Calu3 (cell line): ENCODE results near the gene MPC1. TPM values are rescaled to one million over a fixed set of nuclear protein-coding genes. Genes with fewer than 3 reads are reported as not detected.
A peak's percentile ranks its signal among the peaks of the same experiment; 100 is the strongest.
"Not testable (repeated sequence)": the region's sequence is repeated elsewhere in the genome, so short reads cannot be mapped to it uniquely, and the experiment has no call there.

Experiments
- BruUV-seq: library from RNA; stranded (reverse); fragments of 400-500 nt; replicated peaks from 2 replicates; lab custom pipeline; 2021; lab: Mats Ljungman, UMichigan
- CTCF ChIA-PET: fragments of 300-600 bp; sonication (Branson Sonifier 250); formaldehyde crosslinking; loops from one replicate; lab custom pipeline; 2022; ENCODE audit warnings: antibody characterized with exemption; lab: Charles Lee
- DNase-seq: peaks from one replicate; pipeline ENCODE4 v3.0.0; 2022
- H3K27ac Mint-ChIP-seq: one replicate; pipeline ENCODE4 v1.8.0; 2022; ENCODE audit warnings: mixed read lengths; ENCODE audit not compliant: unreplicated experiment
- H3K27me3 Mint-ChIP-seq: one replicate; pipeline ENCODE4 v1.8.0; 2022; ENCODE audit warnings: mixed read lengths; ENCODE audit not compliant: unreplicated experiment
- H3K36me3 Mint-ChIP-seq: one replicate; pipeline ENCODE4 v1.8.0; 2022; ENCODE audit warnings: mild to moderate bottlenecking, moderate library complexity, mixed read lengths; ENCODE audit not compliant: insufficient read depth, unreplicated experiment
- H3K4me1 Mint-ChIP-seq: one replicate; pipeline ENCODE4 v1.8.0; 2022; ENCODE audit warnings: mild to moderate bottlenecking, low read depth, mixed read lengths; ENCODE audit not compliant: unreplicated experiment
- H3K4me3 Mint-ChIP-seq: one replicate; pipeline ENCODE4 v1.8.0; 2022; ENCODE audit warnings: mild to moderate bottlenecking, low read depth, moderate library complexity, mixed read lengths; ENCODE audit not compliant: unreplicated experiment
- H3K9me3 Mint-ChIP-seq: one replicate; pipeline ENCODE4 v1.8.0; 2022; ENCODE audit warnings: low read depth, mixed read lengths; ENCODE audit not compliant: unreplicated experiment
- CTCF ChIP-seq: fragments of 200-600 bp; IDR thresholded peaks from one replicate; pipeline ENCODE4 v1.8.0; 2022; ENCODE audit warnings: antibody characterized with exemption; ENCODE audit not compliant: unreplicated experiment
- intact Hi-C: fragments of 100-400 bp; cut with micrococcal nuclease; formaldehyde crosslinking; loops from one replicate; pipeline ENCODE4 v1.10.0; 2022; ENCODE audit not compliant: unreplicated experiment
- total RNA-seq: library from RNA; stranded (reverse); gene quantifications from 2 replicates; pipeline ENCODE4 v1.2.3, GENCODE V29; 2022

The MPC1 gene
- total RNA-seq, 1 experiment from 2014 or later: 48.9 TPM

GRCh38 chr6:166365806-166366205, 16.9 kb downstream of the MPC1 start:
- H3K4me3 Mint-ChIP-seq: no peak overlapping the region
- H3K4me1 Mint-ChIP-seq: peaks cover 3% of the 10 kb centered on the region
- TF ChIP-seq CTCF: no peak
- no TSS peak for BruUV-seq
- H3K9me3 Mint-ChIP-seq: no peaks in the 10 kb centered on the region
- DNase-seq: no peak
- intact Hi-C loops: no loop called here
- H3K27ac Mint-ChIP-seq: no peak overlapping the region
- peaks cover 5% of the 10 kb centered on the region for H3K36me3 Mint-ChIP-seq
- CTCF ChIA-PET: no interaction called here
- H3K27me3 Mint-ChIP-seq: no peaks in the 10 kb centered on the region

DNA sequence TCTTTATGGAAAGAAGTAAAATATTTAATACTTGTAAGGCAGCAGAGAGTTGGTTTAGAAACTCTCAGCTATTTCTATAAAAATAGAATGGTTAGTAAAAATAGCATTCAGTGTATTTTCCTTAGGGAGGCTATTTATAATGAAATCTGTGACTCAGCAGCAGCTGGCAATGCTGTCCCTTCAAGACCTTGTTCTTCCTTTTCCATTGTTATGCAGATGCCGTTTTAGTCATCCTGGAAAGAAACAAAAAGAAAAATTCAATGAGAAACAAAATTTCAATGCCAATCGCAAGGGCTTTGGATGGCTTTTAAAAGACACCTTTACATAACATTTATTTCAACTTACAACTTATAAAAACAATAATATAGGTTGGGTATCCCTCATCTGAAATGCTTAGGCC, 17.5 kb downstream of the MPC1 start:
- BruUV-seq: no TSS peak
- no peak overlapping the region for H3K27ac Mint-ChIP-seq
- no peaks in the 10 kb centered on the region for H3K9me3 Mint-ChIP-seq
- TF ChIP-seq CTCF: no peak
- H3K27me3 Mint-ChIP-seq: no peaks in the 10 kb centered on the region
- H3K36me3 Mint-ChIP-seq: peaks cover 5% of the 10 kb centered on the region
- CTCF ChIA-PET: no interaction called here
- intact Hi-C loops: no loop called here
- DNase-seq: no peak
- no peak overlapping the region for H3K4me3 Mint-ChIP-seq
- H3K4me1 Mint-ChIP-seq: peaks cover 7% of the 10 kb centered on the region

DNA sequence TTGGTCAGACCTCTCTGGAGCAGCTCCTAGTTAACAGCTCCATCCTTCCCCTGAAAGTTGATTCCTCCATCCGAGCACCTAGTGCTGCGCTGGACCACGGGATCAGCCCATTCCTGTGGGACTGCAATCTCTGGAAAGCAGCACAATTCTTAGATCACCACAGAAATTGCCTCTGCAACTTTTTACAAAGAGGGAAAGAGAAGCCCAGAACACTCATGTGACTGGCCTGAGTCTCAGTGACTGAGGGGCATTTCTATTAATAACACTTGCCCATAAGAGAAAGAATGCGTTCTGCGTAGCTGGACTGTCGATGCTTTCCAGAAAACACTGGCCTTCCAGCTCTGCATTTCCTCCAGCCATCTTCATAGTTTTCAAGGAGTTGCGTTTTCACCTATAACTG, 18.3 kb downstream of the MPC1 start:
- Mint-ChIP-seq H3K36me3 (peaks cover 5% of the 10 kb centered on the region), H3K4me3 (no peak overlapping the region), H3K4me1 (peaks cover 7% of the 10 kb centered on the region), H3K9me3 (no peaks in the 10 kb centered on the region), H3K27ac (no peak overlapping the region), H3K27me3 (no peaks in the 10 kb centered on the region)
- intact Hi-C loops: no loop called here
- TF ChIP-seq CTCF: no peak
- BruUV-seq: no TSS peak
- DNase-seq: no peak
- CTCF ChIA-PET: no interaction called here

DNA sequence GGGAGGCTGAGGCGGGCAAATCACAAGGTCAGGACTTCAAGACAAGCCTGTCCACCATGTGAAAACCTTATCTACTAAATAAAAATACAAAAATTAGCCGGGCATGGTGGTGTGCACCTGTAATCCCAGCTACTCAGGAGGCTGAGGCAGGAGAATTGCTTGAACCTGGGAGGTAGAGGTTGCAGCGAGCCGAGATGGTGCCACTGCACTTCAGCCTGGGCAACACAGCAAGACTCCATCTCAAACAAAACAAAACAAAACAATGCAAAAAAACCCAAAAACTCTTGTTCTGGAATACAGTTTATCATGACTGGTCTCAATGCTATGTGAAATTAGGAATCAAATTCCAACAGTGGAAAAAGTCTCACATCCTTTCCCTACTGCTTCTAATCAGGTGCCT, 20.3 kb downstream of the MPC1 start:
- DNase-seq, BruUV-seq, intact Hi-C loops, H3K27me3 Mint-ChIP-seq, H3K27ac Mint-ChIP-seq, H3K4me3 Mint-ChIP-seq, H3K36me3 Mint-ChIP-seq, CTCF ChIA-PET, H3K9me3 Mint-ChIP-seq, H3K4me1 Mint-ChIP-seq: not testable (repeated sequence)

DNA sequence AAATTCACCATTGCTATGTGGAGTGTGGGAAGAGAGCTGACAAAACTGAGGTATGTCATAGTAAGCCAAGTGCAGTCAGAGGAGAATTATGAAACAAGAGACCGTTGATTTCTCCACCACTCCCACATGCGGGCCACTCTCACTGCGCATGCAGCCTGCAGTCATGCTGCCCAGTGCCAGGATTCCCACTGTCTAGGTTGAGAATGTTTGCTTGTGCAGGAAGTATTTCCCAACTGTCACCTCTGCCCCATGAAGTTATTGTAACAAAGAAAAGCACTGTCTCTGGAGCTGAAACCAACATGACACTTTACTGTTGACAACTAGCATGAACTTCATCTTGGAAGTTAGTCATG, 21.7 kb downstream of the MPC1 start:
- peaks cover 7% of the 10 kb centered on the region for H3K4me1 Mint-ChIP-seq
- intact Hi-C loops: no loop called here
- no peak overlapping the region for H3K4me3 Mint-ChIP-seq
- H3K9me3 Mint-ChIP-seq: no peaks in the 10 kb centered on the region
- no peak overlapping the region for H3K27ac Mint-ChIP-seq
- no peaks in the 10 kb centered on the region for H3K27me3 Mint-ChIP-seq
- CTCF ChIA-PET: interaction anchor here (1.1 kb wide), 1 partner anchor 21 kb away, joined by 4 read pairs; no protein-coding TSS in a partner anchor
- peaks cover 5% of the 10 kb centered on the region for H3K36me3 Mint-ChIP-seq
- BruUV-seq: no TSS peak
- DNase-seq: peak; percentile 51
- no peak for TF ChIP-seq CTCF
